Thoracic aorta (tissue), 2 donors: ENCODE measurements around the gene PRXL2B. TPM values are rescaled to one million over a fixed set of nuclear protein-coding genes. Genes with fewer than 3 reads are reported as not detected.

Source experiments
- total RNA-seq, 2 donors: library from RNA; depleted of rRNA; stranded (reverse); fragments of >200 nt; gene quantifications; one replicate each; pipeline versions ENCODE4 v1.1.0 to v1.2.3, GENCODE V29; 2016

The PRXL2B gene
- total RNA-seq, 2 donors from 2014 or later: 8.3 to 15.2 TPM

Other genes with a start within 250 kb of the PRXL2B start
- gene MORN1, start 195.2 kb upstream of the PRXL2B start, total RNA-seq: 10 to 100 TPM in 1 of 2 donors, 1 to 10 TPM in 1; 7.1 to 13.8 TPM
- gene RER1, start 194.9 kb upstream of the PRXL2B start, total RNA-seq: 10 to 100 TPM; 68.6 to 76.3 TPM
- 10 to 100 TPM; 12.1 to 27.9 TPM for gene PEX10, start 174.2 kb upstream of the PRXL2B start, total RNA-seq
- gene PLCH2, start 110.5 kb upstream of the PRXL2B start, total RNA-seq: 1 to 10 TPM; 1.1 to 1.9 TPM
- 10 to 100 TPM; 27.1 to 32.0 TPM for gene PANK4, start 60.2 kb upstream of the PRXL2B start, total RNA-seq
- gene HES5, start 56.5 kb upstream of the PRXL2B start, total RNA-seq: 1 to 10 TPM in 1 of 2 donors, under 1 TPM in 1; 0.27 to 2.7 TPM
- 10 to 100 TPM; 29.6 to 55.6 TPM for gene TNFRSF14, start 30.4 kb upstream of the PRXL2B start, total RNA-seq
- not detected for gene MMEL1, start 46.2 kb downstream of the PRXL2B start, total RNA-seq
- under 1 TPM; 0.41 to 0.63 TPM for gene TTC34, start 214.9 kb downstream of the PRXL2B start, total RNA-seq